Measurements from ENCODE around the gene TRIM46.

TRIM46 gene

GRCh38 chr1:155171836-155172731, 1.6 kb upstream of the TRIM46 start:
- Histone ChIP-seq H3K4me1 (ENCODE audit: low read depth, poor library complexity, severe bottlenecking) (peaks cover 45% of the 10 kb centered on the region), H4K20me1 (ENCODE audit: insufficient read depth) (no peaks in the 10 kb centered on the region), H3K4me3 (IDR thresholded peaks at IDR 0.05; ENCODE audit: insufficient read depth, low read depth, low read length) (peak overlapping the region; percentile 92), H3K27ac (peak overlapping the region; percentile 53), H2AFZ (ENCODE audit: low read depth) (peak overlapping the region; percentile 68), H3K36me3 (ENCODE audit: insufficient read depth) (no peaks in the 10 kb centered on the region; the same call in 1 of the 2 replicates), H3K79me2 (ENCODE audit: insufficient read depth, low read depth) (peaks cover 18% of the 10 kb centered on the region), H3K4me2 (peak overlapping the region; percentile 97), H3K27me3 (ENCODE audit: insufficient read depth, low read depth) (no peaks in the 10 kb centered on the region), H3K9ac (peak overlapping the region; percentile 74)
- TF ChIP-seq, protein P1, sequence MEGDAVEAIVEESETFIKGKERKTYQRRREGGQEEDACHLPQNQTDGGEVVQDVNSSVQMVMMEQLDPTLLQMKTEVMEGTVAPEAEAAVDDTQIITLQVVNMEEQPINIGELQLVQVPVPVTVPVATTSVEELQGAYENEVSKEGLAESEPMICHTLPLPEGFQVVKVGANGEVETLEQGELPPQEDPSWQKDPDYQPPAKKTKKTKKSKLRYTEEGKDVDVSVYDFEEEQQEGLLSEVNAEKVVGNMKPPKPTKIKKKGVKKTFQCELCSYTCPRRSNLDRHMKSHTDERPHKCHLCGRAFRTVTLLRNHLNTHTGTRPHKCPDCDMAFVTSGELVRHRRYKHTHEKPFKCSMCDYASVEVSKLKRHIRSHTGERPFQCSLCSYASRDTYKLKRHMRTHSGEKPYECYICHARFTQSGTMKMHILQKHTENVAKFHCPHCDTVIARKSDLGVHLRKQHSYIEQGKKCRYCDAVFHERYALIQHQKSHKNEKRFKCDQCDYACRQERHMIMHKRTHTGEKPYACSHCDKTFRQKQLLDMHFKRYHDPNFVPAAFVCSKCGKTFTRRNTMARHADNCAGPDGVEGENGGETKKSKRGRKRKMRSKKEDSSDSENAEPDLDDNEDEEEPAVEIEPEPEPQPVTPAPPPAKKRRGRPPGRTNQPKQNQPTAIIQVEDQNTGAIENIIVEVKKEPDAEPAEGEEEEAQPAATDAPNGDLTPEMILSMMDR (conservative IDR thresholded peaks at IDR 0.05; ENCODE audit: low read depth, low read length), result no peak

DNA sequence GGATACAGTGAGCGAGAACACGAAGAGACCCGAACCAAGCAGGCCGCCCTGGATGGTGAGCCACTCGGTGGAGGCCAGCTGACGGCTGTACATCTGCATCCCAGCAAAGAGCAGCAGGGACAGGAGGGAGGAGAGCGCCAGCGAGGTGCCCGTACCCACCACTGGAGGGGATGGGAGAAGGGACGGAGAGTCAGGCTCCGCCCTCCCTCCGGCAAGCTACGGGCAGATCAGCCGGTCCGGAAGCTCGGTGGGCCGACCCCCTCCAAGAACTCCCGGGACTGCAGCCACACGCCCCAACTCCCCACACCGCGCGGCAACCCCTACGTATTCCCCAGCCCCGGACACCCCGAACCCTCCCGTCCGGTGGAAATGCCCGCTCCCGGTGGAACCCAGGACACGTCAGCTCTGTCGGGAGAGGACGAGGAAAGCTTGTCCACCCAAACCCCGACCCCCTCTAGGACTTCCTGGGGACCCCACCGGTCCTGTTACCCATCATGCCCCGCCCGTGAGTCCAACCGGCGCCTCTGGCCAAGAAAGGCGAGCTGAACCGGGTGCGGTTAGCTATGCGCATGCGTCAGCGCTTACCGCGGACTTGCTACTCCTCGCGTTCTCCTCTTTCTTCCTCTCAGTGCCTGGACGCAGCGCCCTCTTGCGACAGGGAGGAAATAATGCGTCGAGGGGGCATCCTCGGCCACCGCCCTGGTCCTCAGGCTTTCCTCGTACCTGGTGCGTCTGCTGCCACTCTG, 744 bp upstream of the TRIM46 start, which contains the start of gene KRTCAP2:
Gene KRTCAP2, minus strand, starts transcription at position 573 of the 746 bp plus-strand sequence. Its CDS starts 80 bp downstream, at position 493.
- H3K9ac ChIP-seq, result peak within 1 kb of the TSS; percentile 74
- no peaks in the 10 kb centered on the region for H3K27me3 ChIP-seq (ENCODE audit: insufficient read depth, low read depth)
- H3K4me1 ChIP-seq (ENCODE audit: low read depth, poor library complexity, severe bottlenecking), result peaks cover 41% of the 10 kb centered on the region
- no peaks in the 10 kb centered on the region; the same call in 1 of the 2 replicates for H3K36me3 ChIP-seq (ENCODE audit: insufficient read depth)
- peaks cover 18% of the 10 kb centered on the region for H3K79me2 ChIP-seq (ENCODE audit: insufficient read depth, low read depth)
- H4K20me1 ChIP-seq (ENCODE audit: insufficient read depth), result no peaks in the 10 kb centered on the region
- peak within 1 kb of the TSS; percentile 53 for H3K27ac ChIP-seq
- TF ChIP-seq, protein P1 (conservative IDR thresholded peaks at IDR 0.05; ENCODE audit: low read depth, low read length), result peak; percentile 100
- H2AFZ ChIP-seq (ENCODE audit: low read depth), result peak within 1 kb of the TSS; percentile 68
- peak within 1 kb of the TSS; percentile 97 for H3K4me2 ChIP-seq
- H3K4me3 ChIP-seq (IDR thresholded peaks at IDR 0.05; ENCODE audit: insufficient read depth, low read depth, low read length), result peak within 1 kb of the TSS; percentile 92

- TF ChIP-seq, protein P1 (conservative IDR thresholded peaks at IDR 0.05; ENCODE audit: low read depth, low read length), result no peak
- Histone ChIP-seq H3K9ac (peak overlapping the region; percentile 74), H3K27me3 (ENCODE audit: insufficient read depth, low read depth) (no peaks in the 10 kb centered on the region), H4K20me1 (ENCODE audit: insufficient read depth) (no peaks in the 10 kb centered on the region), H3K4me1 (ENCODE audit: low read depth, poor library complexity, severe bottlenecking) (peaks cover 38% of the 10 kb centered on the region), H3K79me2 (ENCODE audit: insufficient read depth, low read depth) (peaks cover 18% of the 10 kb centered on the region), H3K36me3 (ENCODE audit: insufficient read depth) (no peaks in the 10 kb centered on the region; the same call in 1 of the 2 replicates), H3K4me2 (peak overlapping the region; percentile 97), H3K4me3 (IDR thresholded peaks at IDR 0.05; ENCODE audit: insufficient read depth, low read depth, low read length) (peak overlapping the region; percentile 92), H2AFZ (ENCODE audit: low read depth) (peak overlapping the region; percentile 68), H3K27ac (peak overlapping the region; percentile 53; the same call in 1 of the 2 replicates)
Observed at GRCh38 chr1:155174324-155175280, 953 bp downstream of the TRIM46 start.
